Ishikawa (cell line): ENCODE data around the gene KIAA0513.

Experiments used
- CEBPB ChIP-seq: IDR thresholded peaks from 2 replicates; pipeline ENCODE4 v1.6.1; 2012
- CREB1 ChIP-seq: IDR thresholded peaks from 2 replicates; pipeline ENCODE4 v1.6.1; 2012; ENCODE audit warnings: low read depth
- EGR1 ChIP-seq: IDR thresholded peaks from 2 replicates; pipeline ENCODE4 v1.6.1; 2012
- EP300 ChIP-seq: IDR thresholded peaks from 2 replicates; pipeline ENCODE4 v1.6.1; 2012; ENCODE audit warnings: borderline replicate concordance
- MAX ChIP-seq: IDR thresholded peaks from 2 replicates; pipeline ENCODE4 v1.6.1; 2012
- NFIC ChIP-seq: IDR thresholded peaks from 2 replicates; pipeline ENCODE4 v1.6.1; 2012
- RAD21 ChIP-seq: IDR thresholded peaks from 2 replicates; pipeline ENCODE4 v1.6.1; 2012; ENCODE audit warnings: low read depth
- TAF1 ChIP-seq: IDR thresholded peaks from 2 replicates; pipeline ENCODE4 v1.6.1; 2012; ENCODE audit warnings: low read depth, mild to moderate bottlenecking
- TCF12 ChIP-seq: IDR thresholded peaks from 2 replicates; pipeline ENCODE4 v1.6.1; 2012; ENCODE audit warnings: low read depth
- TEAD4 ChIP-seq: IDR thresholded peaks from 2 replicates; pipeline ENCODE4 v1.6.1; 2012
- YY1 ChIP-seq: IDR thresholded peaks from 2 replicates; pipeline ENCODE4 v1.6.1; 2012; ENCODE audit warnings: low read depth
- ZBTB7A ChIP-seq: IDR thresholded peaks from 2 replicates; pipeline ENCODE4 v1.6.1; 2012; ENCODE audit warnings: low read depth
- TF ChIP-seq, protein P1 (sequence below): IDR thresholded peaks from 2 replicates; pipeline ENCODE4 v1.6.1; 2012; ENCODE audit warnings: low read depth, mild to moderate bottlenecking
- TF ChIP-seq, protein P2 (sequence below): IDR thresholded peaks from 2 replicates; pipeline ENCODE4 v1.6.1; 2012

GRCh38 chr16:85113168-85113733 lies 85.7 kb downstream of the KIAA0513 start:
- TF ChIP-seq NFIC (no peak), ZBTB7A (no peak), TAF1 (no peak), EP300 (no peak), RAD21 (no peak), YY1 (no peak), TEAD4 (no peak), TCF12 (no peak), MAX (no peak), CEBPB (no peak), EGR1 (no peak), CREB1 (no peak)
- TF ChIP-seq, protein P1, sequence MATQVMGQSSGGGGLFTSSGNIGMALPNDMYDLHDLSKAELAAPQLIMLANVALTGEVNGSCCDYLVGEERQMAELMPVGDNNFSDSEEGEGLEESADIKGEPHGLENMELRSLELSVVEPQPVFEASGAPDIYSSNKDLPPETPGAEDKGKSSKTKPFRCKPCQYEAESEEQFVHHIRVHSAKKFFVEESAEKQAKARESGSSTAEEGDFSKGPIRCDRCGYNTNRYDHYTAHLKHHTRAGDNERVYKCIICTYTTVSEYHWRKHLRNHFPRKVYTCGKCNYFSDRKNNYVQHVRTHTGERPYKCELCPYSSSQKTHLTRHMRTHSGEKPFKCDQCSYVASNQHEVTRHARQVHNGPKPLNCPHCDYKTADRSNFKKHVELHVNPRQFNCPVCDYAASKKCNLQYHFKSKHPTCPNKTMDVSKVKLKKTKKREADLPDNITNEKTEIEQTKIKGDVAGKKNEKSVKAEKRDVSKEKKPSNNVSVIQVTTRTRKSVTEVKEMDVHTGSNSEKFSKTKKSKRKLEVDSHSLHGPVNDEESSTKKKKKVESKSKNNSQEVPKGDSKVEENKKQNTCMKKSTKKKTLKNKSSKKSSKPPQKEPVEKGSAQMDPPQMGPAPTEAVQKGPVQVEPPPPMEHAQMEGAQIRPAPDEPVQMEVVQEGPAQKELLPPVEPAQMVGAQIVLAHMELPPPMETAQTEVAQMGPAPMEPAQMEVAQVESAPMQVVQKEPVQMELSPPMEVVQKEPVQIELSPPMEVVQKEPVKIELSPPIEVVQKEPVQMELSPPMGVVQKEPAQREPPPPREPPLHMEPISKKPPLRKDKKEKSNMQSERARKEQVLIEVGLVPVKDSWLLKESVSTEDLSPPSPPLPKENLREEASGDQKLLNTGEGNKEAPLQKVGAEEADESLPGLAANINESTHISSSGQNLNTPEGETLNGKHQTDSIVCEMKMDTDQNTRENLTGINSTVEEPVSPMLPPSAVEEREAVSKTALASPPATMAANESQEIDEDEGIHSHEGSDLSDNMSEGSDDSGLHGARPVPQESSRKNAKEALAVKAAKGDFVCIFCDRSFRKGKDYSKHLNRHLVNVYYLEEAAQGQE, result no peak
- TF ChIP-seq, protein P2, sequence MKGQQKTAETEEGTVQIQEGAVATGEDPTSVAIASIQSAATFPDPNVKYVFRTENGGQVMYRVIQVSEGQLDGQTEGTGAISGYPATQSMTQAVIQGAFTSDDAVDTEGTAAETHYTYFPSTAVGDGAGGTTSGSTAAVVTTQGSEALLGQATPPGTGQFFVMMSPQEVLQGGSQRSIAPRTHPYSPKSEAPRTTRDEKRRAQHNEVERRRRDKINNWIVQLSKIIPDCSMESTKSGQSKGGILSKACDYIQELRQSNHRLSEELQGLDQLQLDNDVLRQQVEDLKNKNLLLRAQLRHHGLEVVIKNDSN, result no peak
